Stimulated activated naive CD8-positive, alpha-beta T cell treated with anti-CD3 and anti-CD28 coated beads, Interleukin-15, Interleukin-2, amounts not matched to agents 100 U/mL and 50 U/mL, for 24 hours (primary cell): ENCODE results near the gene FBXO41.
"Not testable (repeated sequence)": the region's sequence is repeated elsewhere in the genome, so short reads cannot be mapped to it uniquely, and the experiment has no call there.

Source experiments
- ATAC-seq: fragments of 150-1000 bp; cut with Tn5 transposase; one replicate; pipeline ENCODE4 v1.10.0; 2021
- DNase-seq: peaks from one replicate; pipeline ENCODE4 v3.0.0; 2021

Gene FBXO41

GRCh38 chr2:73262691-73263429 lies 21.4 kb downstream of the FBXO41 start:
- DNase-seq, ATAC-seq: not testable (repeated sequence)

GRCh38 chr2:73262108-73262651 lies 22.1 kb downstream of the FBXO41 start:
- ATAC-seq: no peak
- DNase-seq: no peak

GRCh38 chr2:73260338-73260984 lies 23.8 kb downstream of the FBXO41 start:
- DNase-seq (no peak), ATAC-seq (no peak)

- no peak for DNase-seq
- no peak for ATAC-seq
These were observed 24.5 kb downstream of the FBXO41 start for GRCh38 chr2:73259704-73260337.

- ATAC-seq (no peak), DNase-seq (no peak)
These were observed 25.0 kb downstream of the FBXO41 start for GRCh38 chr2:73259276-73259675.

- no peak for DNase-seq
- ATAC-seq: no peak
These were observed 25.4 kb downstream of the FBXO41 start for GRCh38 chr2:73258913-73259215.

GRCh38 chr2:73258186-73258912 lies 25.9 kb downstream of the FBXO41 start:
- ATAC-seq (no peak), DNase-seq (no peak)

GRCh38 chr2:73257425-73258125 lies 26.7 kb downstream of the FBXO41 start:
- DNase-seq (no peak), ATAC-seq (no peak)

- no peak for DNase-seq
- ATAC-seq: no peak
These were observed 27.3 kb downstream of the FBXO41 start for GRCh38 chr2:73257021-73257420.

- ATAC-seq (no peak), DNase-seq (no peak)
These were observed 27.7 kb downstream of the FBXO41 start for GRCh38 chr2:73256618-73256922.

GRCh38 chr2:73255907-73256617 lies 28.2 kb downstream of the FBXO41 start:
- no peak for ATAC-seq
- DNase-seq: no peak

- DNase-seq: no peak
- ATAC-seq: peak; percentile 29
These were observed 29.2 kb downstream of the FBXO41 start for GRCh38 chr2:73255007-73255644.

GRCh38 chr2:73254343-73255006 lies 29.8 kb downstream of the FBXO41 start:
- ATAC-seq (no peak), DNase-seq (no peak)

GRCh38 chr2:73253901-73254300 lies 30.4 kb downstream of the FBXO41 start:
- no peak for DNase-seq
- ATAC-seq: peak; percentile 19

GRCh38 chr2:73253400-73253799 lies 30.9 kb downstream of the FBXO41 start:
- ATAC-seq (no peak), DNase-seq (no peak)

- DNase-seq: no peak
These were observed 31.8 kb downstream of the FBXO41 start for GRCh38 chr2:73252238-73253027.

GRCh38 chr2:73250872-73251846 lies 33.1 kb downstream of the FBXO41 start:
- no peak for DNase-seq
- no peak for ATAC-seq

More at GRCh38 chr2:73252238-73253027, 31.8 kb downstream of the FBXO41 start:
- no peak for ATAC-seq

- ATAC-seq (no peak), DNase-seq (no peak)
These were observed 34.6 kb downstream of the FBXO41 start for GRCh38 chr2:73249636-73250035.
